Esophagus squamous epithelium (tissue), 5 donors: ENCODE data around the gene WDR70. TPM values are rescaled to one million over a fixed set of nuclear protein-coding genes. Genes with fewer than 3 reads are reported as not detected.
A peak's percentile ranks its signal among the peaks of the same experiment; 100 is the strongest.

Source experiments
- DNase-seq: peaks from one replicate; lab custom pipeline; 2025; lab: John Stamatoyannopoulos, UW
- H3K27ac ChIP-seq, 4 donors: fragments of 200-600 bp; sonication (generic); one replicate each; pipeline ENCODE4 v1.5.1; 2016 to 2019; ENCODE audit warnings: mild to moderate bottlenecking in 1 of 4
- H3K27me3 ChIP-seq, 4 donors: fragments of 200-600 bp; sonication (generic); 1 replicate in 3 of 4; 2 replicates in 1 of 4; pipeline versions ENCODE4 v1.5.1 to v1.6.0; 2017 to 2021; ENCODE audit warnings: antibody characterized with exemption in 1 of 4
- H3K36me3 ChIP-seq, 3 donors: fragments of 200-600 bp; sonication (generic); one replicate each; pipeline ENCODE4 v1.5.1; 2016 to 2019
- H3K4me1 ChIP-seq, 3 donors: fragments of 200-600 bp; sonication (generic); one replicate each; pipeline ENCODE4 v1.5.1; 2017 to 2019
- H3K4me3 ChIP-seq, 4 donors: fragments of 200-600 bp; sonication (generic); 1 replicate in 3 of 4; 2 replicates in 1 of 4; pipeline ENCODE4 v1.5.1; 2016 to 2019; ENCODE audit warnings: mild to moderate bottlenecking in 2 of 4, moderate library complexity in 1 of 4
- H3K9me3 ChIP-seq, 3 donors: fragments of 200-600 bp; sonication (generic); one replicate each; pipeline ENCODE4 v1.5.1; 2016 to 2019
- CTCF ChIP-seq, 6 experiments: fragments of 450-650 bp in 4 of 6; fragments of 200-600 bp in 2 of 6; sonication (generic) in 2 of 6; IDR thresholded peaks; one replicate each; pipeline ENCODE4 v1.5.1; 2016 to 2019; ENCODE audit warnings: antibody characterized with exemption in 6 of 6, mild to moderate bottlenecking in 4 of 6, moderate library complexity in 4 of 6
- POLR2A ChIP-seq, 4 donors: fragments of 450-650 bp; IDR thresholded peaks; one replicate each; pipeline ENCODE4 v1.6.1; 2017; ENCODE audit warnings: antibody characterized with exemption in 4 of 4, mild to moderate bottlenecking in 4 of 4, moderate library complexity in 3 of 4
- WGBS, 2 donors: methylation state at CpG; one replicate each; pipeline ENCODE4 v1.1.5; 2018; 5-methylcytosine and 5-hydroxymethylcytosine counted together
- intact Hi-C: fragments of 100-400 bp; cut with DNase I; formaldehyde crosslinking; loops from one replicate; pipeline ENCODE4 v1.15.0; 2022
- total RNA-seq, 4 donors: library from RNA; depleted of rRNA; stranded (reverse); fragments of >200 nt; gene quantifications; one replicate each; pipeline ENCODE4 v1.1.0, GENCODE V29; 2016
- donor health status: DM: yes; HTN: yes; CAD: no.

The WDR70 gene
- total RNA-seq, 4 donors from 2014 or later: 8.2 to 26.1 (median 15.5) TPM

GRCh38 chr5:37735649-37736347 lies 356.7 kb downstream of the WDR70 start:
- 61 to 66% methylated on average over 4 of the region's 4 CpGs for WGBS, 2 donors
- H3K4me3 ChIP-seq: no peak overlapping the region

GRCh38 chr5:37736397-37736796 lies 357.3 kb downstream of the WDR70 start:
- no peak overlapping the region for H3K27ac ChIP-seq
- DNase-seq: no peak
- H3K27me3 ChIP-seq: no peaks in the 10 kb centered on the region
- no peaks in the 10 kb centered on the region for H3K9me3 ChIP-seq
- H3K4me1 ChIP-seq: peaks cover 0 to 24% (median 4%) of the 10 kb centered on the region in 3 donors
- no peak overlapping the region for H3K4me3 ChIP-seq
- H3K36me3 ChIP-seq: peaks cover 0 to 23% (median 0%) of the 10 kb centered on the region in 3 donors
- TF ChIP-seq POLR2A (IDR thresholded peaks at IDR 0.05): no peak
- no peak for TF ChIP-seq CTCF (IDR thresholded peaks at IDR 0.05)
- intact Hi-C loops: no loop called here
- WGBS, 2 donors: 91 to 96% methylated on average over 2 of the region's 2 CpGs

More at GRCh38 chr5:37735649-37736347, 356.7 kb downstream of the WDR70 start:
- Histone ChIP-seq H3K4me1 (peaks cover 0 to 24% (median 4%) of the 10 kb centered on the region in 3 donors), H3K36me3 (peaks cover 0 to 28% (median 1%) of the 10 kb centered on the region in 3 donors), H3K9me3 (no peaks in the 10 kb centered on the region), H3K27me3 (no peaks in the 10 kb centered on the region), H3K27ac (no peak overlapping the region)
- no peak for DNase-seq
- intact Hi-C loops: no loop called here
- TF ChIP-seq CTCF (IDR thresholded peaks at IDR 0.05) (no peak), POLR2A (IDR thresholded peaks at IDR 0.05) (no peak)

- DNase-seq: no peak
- H3K27me3 ChIP-seq: no peaks in the 10 kb centered on the region
- H3K9me3 ChIP-seq: no peaks in the 10 kb centered on the region
- peaks cover 0 to 27% (median 0%) of the 10 kb centered on the region in 3 donors for H3K36me3 ChIP-seq
- WGBS, 2 donors: 91% methylated on average over 4 of the region's 4 CpGs
- TF ChIP-seq CTCF (IDR thresholded peaks at IDR 0.05) (no peak), POLR2A (IDR thresholded peaks at IDR 0.05) (no peak)
- H3K4me1 ChIP-seq: peaks cover 0 to 24% (median 4%) of the 10 kb centered on the region in 3 donors
- intact Hi-C loops: no loop called here
- H3K4me3 ChIP-seq: no peak overlapping the region
- H3K27ac ChIP-seq: no peak overlapping the region
Measured at GRCh38 chr5:37737326-37738056, 358.4 kb downstream of the WDR70 start.

- peaks cover 0 to 24% (median 4%) of the 10 kb centered on the region in 3 donors for H3K4me1 ChIP-seq
- H3K36me3 ChIP-seq: peaks cover 0 to 26% (median 0%) of the 10 kb centered on the region in 3 donors
- H3K27ac ChIP-seq: peak overlapping the region in 2 of 4 donors; percentile 44 to 45
- H3K4me3 ChIP-seq: no peak overlapping the region
- H3K9me3 ChIP-seq: no peaks in the 10 kb centered on the region
- no peak for DNase-seq
- TF ChIP-seq CTCF (IDR thresholded peaks at IDR 0.05) (no peak), POLR2A (IDR thresholded peaks at IDR 0.05) (no peak)
- intact Hi-C loops: no loop called here
- no peaks in the 10 kb centered on the region for H3K27me3 ChIP-seq
- WGBS, 2 donors: 30 to 52% methylated on average over 4 of the region's 4 CpGs
Measured at GRCh38 chr5:37738057-37738691, 359.1 kb downstream of the WDR70 start.
